Retina (tissue), 1 donor: ENCODE measurements around the gene F7.

Experiments
- DNase-seq: peaks from one replicate; pipeline ENCODE4 v3.0.0-alpha.2; 2016

F7 gene

DNA sequence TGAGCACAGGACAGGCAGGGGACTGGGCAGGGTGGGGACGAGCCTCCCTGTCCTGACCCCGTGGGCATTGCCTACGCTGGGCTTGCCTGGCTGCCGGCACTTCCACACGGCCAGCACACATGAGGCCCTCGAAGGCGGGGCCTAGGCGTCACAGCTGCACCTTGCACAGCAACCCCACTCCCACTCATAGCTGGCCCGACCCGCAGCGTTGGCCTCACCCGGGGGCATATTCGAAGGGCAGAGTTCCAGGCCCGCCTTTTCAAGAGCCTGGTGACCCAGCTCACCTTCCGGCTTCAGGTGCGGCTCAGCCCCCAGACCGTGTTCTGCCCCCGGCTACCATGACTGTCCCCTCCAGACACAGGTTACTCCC, 36.0 kb downstream of the F7 start:
- no peak for DNase-seq

DNA sequence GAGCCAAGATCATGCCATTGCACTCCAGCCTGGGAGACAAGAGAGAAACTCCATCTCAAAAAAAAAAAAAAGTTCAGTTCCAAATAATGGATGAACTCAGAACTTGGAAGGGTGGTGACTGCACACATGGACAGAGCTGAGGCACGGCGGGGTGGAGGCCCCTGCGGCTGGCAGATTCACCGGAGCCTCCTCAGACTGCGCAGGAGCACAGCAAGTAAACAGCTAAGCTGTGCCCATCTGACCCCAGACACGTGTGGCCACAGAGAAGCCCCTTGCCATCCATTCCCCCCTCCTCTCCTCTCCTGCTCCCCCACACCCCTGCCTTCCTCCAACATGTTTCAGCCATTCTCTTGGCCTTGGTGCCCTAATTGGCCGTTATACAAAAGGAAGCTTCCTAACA, 37.3 kb downstream of the F7 start:
- peak; percentile 30 for DNase-seq

DNA sequence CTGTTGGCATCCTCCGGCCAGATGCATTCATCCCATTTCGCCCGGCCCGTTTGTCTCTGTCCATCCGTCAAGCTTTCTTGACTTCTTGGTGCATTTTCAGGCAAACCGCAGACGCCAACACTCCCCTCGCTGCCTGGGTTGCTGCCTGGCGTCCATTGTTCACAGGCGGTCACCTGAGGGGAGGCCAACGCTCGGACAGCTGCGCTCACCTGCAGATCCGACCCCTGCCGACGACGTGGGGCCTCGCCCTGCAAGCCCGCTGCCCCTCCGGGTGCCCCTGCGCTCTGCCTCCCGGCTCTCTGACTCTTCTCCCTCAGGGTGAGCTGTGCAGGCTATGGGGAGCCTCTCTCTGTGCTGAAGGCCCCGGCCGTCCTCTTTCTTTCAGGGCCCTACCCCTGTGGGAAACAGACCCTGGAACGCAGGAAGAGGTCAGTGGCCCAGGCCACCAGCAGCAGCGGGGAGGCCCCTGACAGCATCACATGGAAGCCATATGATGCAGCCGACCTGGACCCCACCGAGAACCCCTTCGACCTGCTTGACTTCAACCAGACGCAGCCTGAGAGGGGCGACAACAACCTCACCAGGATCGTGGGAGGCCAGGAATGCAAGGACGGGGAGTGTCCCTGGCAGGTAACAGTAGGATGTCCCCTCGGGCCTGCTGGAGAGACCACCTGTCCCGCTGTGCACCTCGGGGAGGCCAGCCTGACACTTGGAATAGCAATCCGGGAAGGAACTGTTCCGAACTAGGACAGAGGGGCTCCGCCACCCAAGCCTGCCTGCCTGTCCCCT, 38.1 kb downstream of the F7 start:
- DNase-seq: no peak

DNA sequence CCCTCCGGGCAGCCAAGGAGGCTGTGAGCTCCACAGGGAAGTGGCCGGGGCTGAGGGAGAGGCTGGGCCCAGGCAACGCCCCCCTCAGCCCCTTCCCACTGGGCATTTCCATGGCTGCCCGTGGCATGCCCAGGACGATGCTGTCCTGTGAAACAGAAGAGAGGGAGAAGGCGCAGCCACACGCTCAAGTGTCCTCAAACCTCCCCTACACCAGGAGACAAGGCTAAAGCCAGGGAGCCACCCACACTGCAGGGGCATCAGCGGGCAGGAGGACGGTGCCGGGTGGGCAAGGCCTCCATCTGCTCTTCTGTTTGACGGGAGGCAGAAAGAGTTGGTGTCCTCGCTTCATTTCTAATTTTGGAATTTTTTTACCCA, 38.7 kb downstream of the F7 start:
- no peak for DNase-seq

DNA sequence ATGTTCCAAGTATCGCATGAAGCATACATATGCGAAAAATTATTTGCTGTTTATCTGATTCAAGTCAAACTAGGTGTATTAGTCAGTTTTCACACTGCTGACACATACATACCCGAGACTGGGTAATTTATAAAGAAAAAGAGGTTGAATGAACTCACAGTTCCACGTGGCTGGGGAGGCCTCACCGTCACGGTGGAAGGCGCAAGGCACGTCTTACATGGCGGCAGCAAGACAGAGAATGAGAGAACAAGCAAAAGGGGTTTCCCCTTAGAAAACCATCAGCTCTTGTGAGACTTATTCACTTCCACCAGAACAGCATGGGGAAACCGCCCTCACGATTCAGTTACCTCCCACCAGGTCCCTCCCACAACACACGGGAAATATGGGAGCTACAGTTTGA, 39.9 kb downstream of the F7 start:
- DNase-seq: no peak

DNA sequence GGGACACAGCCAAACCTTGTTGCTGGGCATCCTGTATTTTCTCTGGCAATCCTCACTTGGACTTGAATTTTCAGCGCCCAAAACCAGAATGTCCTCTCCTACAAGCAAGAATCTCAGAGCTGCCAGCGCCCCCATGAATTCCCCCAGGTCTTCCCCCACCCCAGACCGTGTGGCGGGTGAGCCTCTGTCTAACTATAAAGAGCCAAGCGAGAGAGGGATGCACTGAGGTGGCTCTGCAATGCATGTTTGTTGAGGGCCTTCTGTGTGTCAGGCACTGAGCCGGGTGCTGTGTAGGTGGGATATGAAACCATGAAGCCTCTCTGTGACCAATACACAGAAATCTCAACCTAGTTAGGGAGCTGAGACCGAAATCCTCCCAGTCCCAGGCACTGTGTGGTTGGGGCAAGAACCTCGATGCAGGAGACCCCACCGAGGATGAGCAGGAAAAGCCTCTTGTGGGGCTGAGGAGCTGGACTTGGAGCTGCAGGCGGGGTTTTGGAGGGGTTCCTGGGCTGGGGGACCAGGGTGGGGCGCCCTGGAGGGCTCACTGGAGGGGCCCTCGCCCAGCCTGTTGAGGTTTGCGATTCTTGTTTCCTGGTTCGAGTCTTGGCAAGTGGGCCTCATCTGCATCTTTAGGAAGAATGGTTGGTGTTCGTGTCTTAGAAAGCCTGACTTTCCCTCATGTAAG, 40.5 kb downstream of the F7 start:
- DNase-seq: no peak

DNA sequence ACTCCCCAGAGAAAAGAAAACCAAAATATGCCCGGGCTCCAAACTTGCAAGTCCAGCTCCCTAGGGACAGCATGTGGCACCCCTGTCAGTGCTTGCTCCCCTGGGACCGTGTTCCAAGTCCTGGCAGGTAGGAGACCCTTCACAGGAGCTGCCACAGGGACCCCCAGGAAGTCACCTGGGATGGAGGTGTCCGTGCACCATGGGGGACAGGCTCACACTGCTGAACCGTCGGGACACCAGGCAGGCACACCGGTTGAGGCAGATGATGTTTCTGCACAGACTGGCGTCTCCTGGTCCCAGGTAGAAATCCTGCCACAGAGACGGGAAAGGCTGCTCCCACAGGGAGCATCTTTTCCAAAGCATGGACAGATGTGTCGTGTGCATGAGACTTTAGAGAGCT, 41.2 kb downstream of the F7 start:
- no peak for DNase-seq

DNA sequence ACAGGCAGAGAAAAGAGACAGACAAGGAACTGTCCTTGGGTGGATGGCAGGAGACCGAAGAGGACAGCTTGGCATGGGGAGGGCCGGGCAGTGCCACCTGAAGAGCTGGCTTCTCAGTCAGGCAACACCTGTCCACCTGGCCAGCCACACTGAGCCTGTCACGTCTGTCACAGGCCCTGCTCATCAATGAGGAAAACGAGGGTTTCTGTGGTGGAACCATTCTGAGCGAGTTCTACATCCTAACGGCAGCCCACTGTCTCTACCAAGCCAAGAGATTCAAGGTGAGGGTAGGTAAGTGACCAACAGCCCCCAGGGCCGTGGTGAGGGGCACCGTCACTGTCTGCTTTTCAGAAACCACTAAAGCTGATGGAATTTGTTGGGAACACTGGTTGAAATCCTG, 41.6 kb downstream of the F7 start:
- DNase-seq: no peak

DNA sequence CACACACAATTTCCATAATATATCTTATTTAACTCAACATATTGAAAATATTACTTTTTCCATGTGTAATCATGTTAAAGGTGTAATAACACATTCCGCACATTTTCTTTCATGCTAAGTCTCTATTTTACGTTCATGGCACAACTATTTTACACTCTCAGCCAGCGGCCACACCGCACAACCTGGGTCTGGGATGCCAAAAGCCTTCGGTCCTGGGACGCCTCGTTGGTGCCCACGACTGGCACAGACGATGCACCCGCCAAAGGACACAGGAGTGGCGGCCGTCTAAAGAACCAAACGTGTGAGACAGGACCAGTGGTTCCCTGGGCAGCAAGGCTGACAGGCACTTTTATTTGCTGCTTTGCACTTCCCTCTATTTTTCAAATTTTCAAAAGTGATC, 42.8 kb downstream of the F7 start:
- DNase-seq: no peak

DNA sequence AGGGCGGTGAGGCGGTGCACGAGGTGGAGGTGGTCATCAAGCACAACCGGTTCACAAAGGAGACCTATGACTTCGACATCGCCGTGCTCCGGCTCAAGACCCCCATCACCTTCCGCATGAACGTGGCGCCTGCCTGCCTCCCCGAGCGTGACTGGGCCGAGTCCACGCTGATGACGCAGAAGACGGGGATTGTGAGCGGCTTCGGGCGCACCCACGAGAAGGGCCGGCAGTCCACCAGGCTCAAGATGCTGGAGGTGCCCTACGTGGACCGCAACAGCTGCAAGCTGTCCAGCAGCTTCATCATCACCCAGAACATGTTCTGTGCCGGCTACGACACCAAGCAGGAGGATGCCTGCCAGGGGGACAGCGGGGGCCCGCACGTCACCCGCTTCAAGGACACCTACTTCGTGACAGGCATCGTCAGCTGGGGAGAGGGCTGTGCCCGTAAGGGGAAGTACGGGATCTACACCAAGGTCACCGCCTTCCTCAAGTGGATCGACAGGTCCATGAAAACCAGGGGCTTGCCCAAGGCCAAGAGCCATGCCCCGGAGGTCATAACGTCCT, 43.4 kb downstream of the F7 start:
- no peak for DNase-seq

DNA sequence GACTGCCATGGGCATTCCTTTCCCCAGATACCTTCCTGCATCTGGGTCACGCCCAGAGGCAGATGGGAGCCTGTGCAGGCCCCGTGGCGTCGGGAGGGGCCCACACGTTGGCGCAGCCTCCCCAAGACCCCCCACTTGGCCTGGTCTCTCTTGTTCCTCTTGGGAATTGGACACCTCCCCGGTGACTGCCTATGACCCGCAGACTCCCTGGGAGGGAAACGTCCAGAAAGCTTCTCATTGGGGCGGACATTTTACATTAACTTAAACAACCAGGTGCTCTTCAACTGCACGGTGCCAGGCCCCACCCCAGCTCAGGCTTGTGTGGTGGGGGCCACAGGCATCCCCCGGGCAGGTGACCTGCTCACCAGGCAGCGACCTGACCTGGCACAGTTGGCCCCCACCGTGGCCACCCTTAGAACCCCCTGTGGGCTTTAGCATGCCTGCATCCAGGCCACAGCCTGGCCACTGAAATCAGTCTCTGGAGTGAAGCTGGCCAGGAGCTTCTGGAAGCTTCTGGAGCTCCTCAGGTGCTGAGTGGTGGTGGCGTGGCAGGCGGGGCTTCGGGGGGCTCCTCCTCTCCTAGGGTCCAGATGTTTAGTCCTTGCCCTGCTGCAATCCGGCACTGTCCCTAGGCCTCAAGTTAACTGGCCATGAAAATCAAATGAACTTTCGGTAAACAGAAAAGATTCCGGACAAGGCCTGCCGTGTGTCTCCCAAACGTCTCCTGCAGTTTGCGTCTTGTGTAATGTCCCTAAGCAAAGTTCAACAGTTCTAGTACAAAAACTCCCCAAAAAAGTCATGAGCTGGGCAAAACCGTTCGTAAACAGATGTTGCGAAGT, 44.3 kb downstream of the F7 start:
- DNase-seq: no peak

DNA sequence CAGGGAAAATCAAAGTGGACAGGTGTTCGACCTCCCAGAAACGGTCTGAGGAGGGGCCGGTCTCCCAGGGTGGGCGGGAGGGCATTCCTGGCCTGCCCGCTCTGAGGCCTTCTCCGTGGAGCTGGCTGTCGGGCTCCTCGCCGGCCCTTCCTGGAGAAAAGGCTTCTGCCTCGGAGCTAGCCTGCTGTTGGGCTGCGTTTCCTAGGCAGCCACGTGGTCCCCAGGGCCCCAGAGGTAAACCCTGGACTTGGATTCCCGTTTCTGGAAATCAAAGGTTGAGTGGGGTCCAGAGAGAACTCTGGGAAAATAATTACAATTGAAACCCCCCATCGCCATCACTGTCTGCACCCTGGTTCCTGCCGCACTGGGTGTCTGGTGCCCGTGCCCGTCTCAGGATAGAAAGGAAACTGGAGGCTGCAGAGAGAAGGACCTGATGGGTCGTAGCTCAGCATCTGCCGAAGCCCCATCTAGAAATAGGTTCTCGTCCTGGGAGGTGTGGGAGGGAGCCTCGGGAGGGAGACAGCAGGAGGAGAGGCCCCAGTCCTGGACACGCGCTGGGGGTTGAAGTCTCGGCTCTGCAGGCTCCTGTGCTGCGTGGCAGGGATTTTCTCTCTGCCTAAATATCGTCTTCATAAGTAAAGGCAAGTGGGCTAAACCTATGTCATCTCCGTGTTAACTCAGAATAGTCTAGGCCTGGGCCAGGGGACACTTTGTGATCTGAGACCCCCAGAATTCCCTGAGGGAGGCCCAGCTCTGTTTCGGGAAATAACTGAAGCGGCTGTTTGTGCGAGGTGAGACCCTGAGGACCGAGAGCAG, 45.2 kb downstream of the F7 start:
- no peak for DNase-seq

DNA sequence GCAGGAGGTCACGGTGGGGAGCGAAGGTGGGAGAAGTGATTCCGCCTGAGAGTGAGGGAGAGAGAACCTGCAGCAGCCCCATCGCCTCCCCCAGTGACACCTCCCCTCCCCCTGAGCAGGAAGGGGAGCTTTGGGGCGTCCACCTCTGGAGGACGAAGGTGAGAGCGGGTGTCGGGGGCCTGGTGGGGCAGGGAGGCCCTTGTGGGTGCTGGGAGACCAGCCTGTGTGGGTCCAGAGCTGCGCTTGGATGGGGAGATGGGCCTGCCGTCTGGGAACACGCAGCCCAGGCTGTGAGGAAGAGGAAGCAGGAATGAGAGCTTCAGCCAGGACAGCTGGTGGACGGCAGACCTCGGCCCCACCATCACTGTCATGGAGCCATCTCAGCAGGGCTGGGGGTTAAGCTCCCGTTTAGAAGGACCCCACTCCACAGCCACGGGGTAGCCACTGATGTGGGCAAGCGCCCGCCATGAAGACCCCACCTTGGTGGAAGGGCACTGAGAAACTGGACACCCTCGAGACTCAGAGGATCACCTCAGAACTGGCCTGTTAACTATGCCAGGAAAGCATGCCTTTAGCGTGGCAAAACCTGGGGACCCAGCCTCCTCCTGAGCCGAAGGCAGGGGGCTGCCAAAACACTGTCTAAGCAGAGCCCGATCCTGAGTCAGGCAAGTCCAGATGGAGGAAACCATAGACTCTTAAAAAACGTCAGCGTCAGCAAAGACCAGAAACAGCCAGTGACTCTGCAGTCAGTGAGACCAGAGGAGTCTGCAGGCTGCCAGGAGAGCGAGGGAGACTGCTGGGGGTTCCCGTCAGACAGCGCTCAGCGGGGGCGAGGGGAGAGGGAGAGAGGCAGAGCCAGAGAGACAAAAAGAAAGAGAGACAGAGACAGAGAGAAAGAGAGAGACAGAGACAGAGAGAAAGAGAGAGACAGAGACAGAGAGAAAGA, 46.4 kb downstream of the F7 start:
- peak; percentile 33 for DNase-seq

DNA sequence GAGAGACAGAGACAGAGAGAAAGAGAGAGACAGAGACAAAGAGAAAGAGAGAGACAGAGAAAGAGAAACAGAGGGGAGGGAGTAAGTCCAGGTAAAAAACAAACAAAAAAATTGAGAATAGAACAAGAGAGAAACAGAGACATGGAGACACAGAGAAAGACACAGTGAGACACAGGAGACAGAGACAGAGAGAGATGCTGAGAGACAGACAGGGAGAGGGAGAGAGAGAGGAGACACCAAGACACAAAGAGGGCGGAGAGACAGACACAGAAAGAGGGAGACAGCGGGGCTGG, 47.0 kb downstream of the F7 start:
- no peak for DNase-seq

DNA sequence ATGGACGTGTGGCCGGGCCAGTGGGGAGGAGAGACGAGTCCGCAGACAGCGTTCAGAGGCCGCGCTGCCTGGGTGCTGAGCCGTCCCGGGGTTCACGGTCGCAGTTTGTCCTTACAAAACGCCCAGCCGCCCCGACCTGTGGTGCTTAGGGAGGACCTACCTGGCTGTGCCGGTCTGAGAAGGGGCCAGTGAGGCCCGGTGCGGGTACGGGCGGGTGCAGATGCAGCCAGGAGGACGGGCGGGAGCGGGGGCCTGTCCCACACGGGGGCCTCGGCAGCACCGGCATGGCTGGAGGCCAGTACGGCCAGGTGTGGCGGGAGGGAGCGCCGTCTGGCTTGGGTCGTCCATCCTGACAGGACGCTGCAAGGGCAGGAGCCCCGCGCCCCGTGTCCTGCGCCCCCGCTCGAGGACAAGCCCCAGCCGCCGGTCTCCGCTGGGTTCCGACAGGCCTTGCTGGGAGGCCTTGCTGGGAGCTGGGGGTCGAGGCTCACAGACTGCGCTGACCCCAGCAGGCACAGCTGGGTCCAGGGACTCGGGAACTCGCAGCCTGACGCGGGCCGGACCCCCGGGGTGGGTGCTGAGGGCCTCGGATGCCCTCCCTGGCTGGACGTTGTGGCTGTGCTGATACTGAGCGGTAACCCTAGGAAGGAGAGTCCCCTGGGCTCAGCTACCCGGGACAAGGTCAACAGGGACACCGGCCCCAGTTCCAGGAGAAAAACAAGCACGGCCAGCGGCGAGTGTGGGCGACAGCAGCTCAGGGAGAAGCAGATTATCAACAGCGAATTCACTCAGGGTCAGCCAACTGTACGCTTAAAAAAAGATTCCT, 47.6 kb downstream of the F7 start:
- peak; percentile 87 for DNase-seq

DNA sequence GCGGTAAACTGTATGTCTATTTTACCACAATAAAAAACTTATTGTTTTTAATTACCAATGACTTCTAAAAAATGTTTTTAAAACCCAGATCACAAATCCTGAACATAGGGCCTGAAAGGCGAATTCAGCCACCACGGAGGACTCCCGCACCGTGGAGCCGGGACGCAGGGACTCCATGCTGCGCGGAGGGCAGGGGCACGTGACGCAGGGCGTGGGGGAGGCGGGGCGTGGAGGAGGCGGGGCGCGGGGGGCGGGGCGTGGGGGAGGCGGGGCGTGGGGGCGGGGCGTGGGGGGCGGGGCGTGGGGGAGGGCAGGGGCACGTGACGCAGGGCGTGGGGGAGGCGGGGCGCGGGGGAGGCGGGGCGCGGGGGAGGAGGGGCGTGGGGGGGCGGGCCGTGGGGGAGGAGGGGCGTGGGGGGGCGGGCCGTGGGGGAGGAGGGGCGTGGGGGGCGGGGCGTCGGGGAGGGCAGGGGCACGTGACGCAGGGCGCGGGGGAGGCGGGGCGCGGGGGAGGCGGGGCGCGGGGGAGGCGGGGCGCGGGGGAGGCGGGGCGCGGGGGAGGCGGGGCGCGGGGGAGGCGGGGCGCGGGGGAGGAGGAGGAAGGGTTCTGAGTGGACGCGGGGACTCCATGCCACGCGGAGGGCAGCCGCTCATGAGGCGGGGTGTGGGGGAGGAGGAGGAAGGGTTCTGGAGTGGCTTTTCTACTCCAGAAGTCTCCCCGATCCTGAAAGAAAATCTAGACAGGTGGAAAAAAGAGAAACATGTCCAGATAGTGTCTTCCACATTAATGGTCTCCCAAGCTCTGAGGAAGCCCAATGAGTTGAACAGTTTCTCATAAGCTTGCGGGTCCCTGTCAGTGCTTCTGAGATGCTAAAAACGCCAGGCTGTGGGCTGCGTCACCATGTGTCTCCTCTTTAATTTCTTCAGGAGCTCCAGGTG, 48.5 kb downstream of the F7 start:
- DNase-seq: peak; percentile 66

DNA sequence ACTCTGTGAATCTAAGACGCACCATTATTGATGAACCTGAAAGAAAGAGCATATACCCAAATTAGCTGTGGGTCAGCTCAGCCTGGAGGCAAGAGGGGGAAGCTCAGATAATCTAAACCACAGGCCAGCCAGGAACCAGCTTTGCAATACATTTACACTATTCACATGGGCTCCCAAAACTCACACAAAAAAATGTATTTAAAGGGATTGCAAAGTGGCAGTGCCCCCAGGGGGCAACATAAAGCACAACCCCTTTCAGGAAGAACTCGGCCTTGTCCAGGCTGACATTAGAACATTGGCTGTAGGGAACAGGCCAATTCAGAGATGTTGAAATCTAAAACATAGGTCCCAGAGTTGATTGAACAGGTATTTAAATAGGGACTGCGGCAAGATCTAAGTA, 49.6 kb downstream of the F7 start:
- no peak for DNase-seq

DNA sequence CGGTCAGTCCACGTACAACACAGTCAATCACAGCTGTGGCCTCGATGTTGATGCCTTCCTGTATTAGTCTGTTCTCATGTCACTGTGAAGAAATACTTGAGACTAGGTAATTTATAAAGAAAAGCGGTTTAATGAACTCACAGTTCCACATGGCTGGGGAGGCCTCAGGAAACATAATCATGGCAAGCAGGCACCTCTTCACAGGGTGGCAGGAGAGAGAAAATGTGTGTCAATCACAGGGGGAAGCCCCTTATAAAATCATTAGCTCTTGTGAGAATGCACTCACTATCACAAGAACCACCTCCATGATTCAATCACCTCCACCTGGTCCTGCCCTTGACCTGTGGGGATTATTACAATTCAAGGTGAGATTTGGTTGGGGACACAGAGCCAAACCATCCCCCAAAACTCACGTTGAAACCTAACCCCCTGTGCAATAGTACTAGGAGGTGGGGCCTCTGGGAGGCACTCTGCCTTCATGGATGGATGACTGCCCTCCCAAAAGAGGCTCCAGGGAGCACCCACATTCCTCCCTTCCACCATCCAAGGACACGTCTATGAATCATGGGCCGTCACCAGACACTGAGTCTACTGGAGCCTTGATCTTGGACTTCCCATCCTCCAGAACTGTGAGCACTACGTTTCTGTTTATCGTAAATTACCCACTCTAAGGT, 50.5 kb downstream of the F7 start:
- no peak for DNase-seq
